ENCODE results near the gene HYI. TPM values are rescaled to one million over a fixed set of nuclear protein-coding genes. Genes with fewer than 3 reads are reported as not detected.

The HYI gene
- total RNA-seq, 2 experiments from 2014 or later: 10.8 to 13.5 TPM

DNA sequence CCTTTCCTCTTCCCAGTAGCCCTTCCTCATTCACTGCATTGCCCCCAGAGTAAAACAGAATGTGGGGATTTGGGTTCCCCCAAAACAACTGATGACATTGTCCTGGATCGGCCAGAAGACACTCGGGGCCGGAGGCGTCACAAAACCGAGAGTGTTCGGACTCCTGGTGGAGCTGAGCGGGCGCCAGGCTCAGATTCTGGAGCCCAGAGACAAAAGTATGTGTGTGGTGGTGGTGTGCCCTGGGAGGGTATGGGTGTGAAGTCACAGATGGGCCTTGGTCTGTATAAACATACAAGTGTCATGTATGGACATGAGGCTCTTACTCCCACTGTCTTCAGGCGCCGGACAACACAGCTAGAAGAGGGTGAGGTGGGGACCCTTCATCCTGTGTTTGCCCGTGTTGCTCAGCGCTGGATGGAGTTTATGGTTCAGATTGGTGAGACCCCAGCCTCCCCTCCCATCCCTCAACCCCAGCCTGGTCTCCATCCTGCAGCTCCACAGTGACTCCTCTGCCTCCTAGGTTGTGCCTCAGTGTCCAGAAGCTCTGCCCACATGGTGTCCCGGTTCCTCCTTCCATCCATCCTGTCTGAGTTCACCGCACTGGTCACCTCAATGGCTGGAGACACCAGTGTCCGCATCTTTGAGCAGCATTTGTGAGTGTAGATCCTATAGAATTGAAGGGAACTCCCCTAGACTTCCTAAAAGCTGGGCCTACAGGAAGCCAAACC lies 12.4 kb downstream of the HYI start:
- Mint-ChIP-seq H3K27ac (no peak overlapping the region), H3K9me3 (ENCODE audit: low read depth) (no peaks in the 10 kb centered on the region), H3K4me3 (no peak overlapping the region), H3K4me1 (no peaks in the 10 kb centered on the region), H3K27me3 (no peaks in the 10 kb centered on the region), H3K36me3 (ENCODE audit: low read depth) (peaks cover 34% of the 10 kb centered on the region)
- ChIA-PET CTCF (interaction anchor here (1.6 kb wide), 1 partner anchor 13 kb away, joined by 5 read pairs; no protein-coding TSS in a partner anchor), POLR2A (no interaction called here)
- ATAC-seq (no peak), DNase-seq (no peak)
- intact Hi-C loops (cut with DNase I, micrococcal nuclease): no loop called here

DNA sequence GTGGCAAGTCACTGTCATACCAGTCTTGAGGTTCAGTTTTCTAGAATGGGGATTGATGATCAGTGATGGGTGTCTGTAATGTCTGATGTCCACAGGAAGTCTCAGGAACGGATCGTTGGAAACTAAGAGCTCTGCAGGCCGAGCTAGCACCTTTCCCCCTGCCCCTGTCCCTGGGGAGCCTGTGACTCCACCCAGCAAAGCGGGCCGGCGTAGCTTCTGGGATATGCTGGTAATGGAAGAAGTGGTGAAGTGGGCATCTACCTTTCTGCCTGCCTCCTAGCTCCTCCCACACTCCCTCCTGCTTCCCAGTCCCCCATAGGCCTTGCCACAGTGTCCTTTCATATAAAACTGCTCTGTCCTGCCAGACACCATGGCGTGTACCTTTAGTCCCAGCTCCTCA lies 13.4 kb downstream of the HYI start:
- Mint-ChIP-seq H3K4me1 (no peaks in the 10 kb centered on the region), H3K9me3 (ENCODE audit: low read depth) (no peaks in the 10 kb centered on the region), H3K27ac (no peak overlapping the region), H3K36me3 (ENCODE audit: low read depth) (peaks cover 38% of the 10 kb centered on the region), H3K27me3 (no peaks in the 10 kb centered on the region), H3K4me3 (no peak overlapping the region)
- DNase-seq: no peak
- POLR2A ChIA-PET: no interaction called here
- intact Hi-C loops (cut with DNase I, micrococcal nuclease): no loop called here
- CTCF ChIA-PET: interaction anchor here (0.7 to 1.6 kb wide), 2 partner anchors 14 to 25 kb away, joined by 3 to 5 read pairs; no protein-coding TSS in a partner anchor
- ATAC-seq: no peak

DNA sequence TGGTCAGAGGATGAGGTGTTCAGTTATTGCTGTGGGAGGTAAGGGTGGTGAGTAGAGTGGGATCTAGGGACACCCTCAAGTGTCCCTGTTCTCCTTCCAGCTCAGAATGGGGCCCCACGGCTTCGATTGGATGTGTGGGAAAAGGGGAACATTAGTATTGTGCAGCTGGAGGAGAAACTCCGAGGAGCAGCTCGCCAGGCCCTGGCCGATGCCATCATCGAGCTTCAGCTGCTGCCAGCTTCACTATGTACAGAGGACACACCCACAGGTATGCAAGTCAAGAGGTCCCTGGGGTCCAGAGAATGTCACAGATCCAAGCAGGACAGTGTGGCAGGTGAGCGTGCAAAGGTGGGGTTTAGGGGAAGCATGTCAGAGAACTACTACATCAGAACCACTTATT lies 13.9 kb downstream of the HYI start:
- ChIA-PET CTCF (interaction anchor here (0.6 to 0.7 kb wide), 2 partner anchors 25 to 214 kb away, joined by 3 read pairs; no protein-coding TSS in a partner anchor), POLR2A (no interaction called here)
- intact Hi-C loops (cut with DNase I, micrococcal nuclease): no loop called here
- Mint-ChIP-seq H3K4me3 (no peak overlapping the region), H3K27me3 (no peaks in the 10 kb centered on the region), H3K27ac (no peak overlapping the region), H3K4me1 (no peaks in the 10 kb centered on the region), H3K36me3 (ENCODE audit: low read depth) (peaks cover 37% of the 10 kb centered on the region), H3K9me3 (ENCODE audit: low read depth) (no peaks in the 10 kb centered on the region)
- DNase-seq: no peak
- no peak for ATAC-seq

DNA sequence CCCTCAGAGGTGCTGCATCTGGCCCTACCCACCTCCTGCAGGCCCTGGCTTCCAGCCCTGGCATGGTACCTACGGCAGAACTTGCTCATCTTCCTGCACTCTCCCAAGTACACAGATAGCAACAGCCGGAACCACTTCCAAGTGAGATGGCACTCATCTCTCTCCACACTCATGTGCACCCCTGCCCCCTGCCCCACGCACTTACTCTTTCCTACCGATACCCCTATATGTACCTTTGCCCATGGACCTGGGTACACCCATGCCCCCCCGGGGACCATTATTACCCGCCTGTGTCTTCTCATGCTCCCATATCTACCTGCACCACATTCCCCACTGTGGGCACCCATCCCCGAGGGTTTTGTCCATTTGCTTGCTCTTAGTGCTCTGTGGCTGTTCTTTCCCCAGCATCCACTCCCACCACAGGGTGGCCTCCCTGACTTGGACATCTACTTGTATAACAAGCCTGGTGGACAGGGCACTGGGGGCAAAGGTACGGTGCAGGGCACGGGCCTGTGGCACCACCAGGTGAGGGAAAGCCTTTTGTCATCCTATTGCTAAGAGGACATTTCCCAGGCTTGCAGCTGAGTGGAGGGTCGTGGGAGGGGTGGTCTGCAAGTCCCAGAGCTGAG lies 14.7 kb downstream of the HYI start:
- ChIA-PET POLR2A (no interaction called here), CTCF (no interaction called here)
- DNase-seq (no peak), ATAC-seq (no peak)
- intact Hi-C loops (cut with DNase I, micrococcal nuclease): no loop called here
- H3K36me3 Mint-ChIP-seq (ENCODE audit: low read depth): peaks cover 35% of the 10 kb centered on the region
- H3K27ac Mint-ChIP-seq: no peak overlapping the region
- no peaks in the 10 kb centered on the region for H3K4me1 Mint-ChIP-seq
- no peaks in the 10 kb centered on the region for H3K9me3 Mint-ChIP-seq (ENCODE audit: low read depth)
- no peaks in the 10 kb centered on the region for H3K27me3 Mint-ChIP-seq
- H3K4me3 Mint-ChIP-seq: no peak overlapping the region

DNA sequence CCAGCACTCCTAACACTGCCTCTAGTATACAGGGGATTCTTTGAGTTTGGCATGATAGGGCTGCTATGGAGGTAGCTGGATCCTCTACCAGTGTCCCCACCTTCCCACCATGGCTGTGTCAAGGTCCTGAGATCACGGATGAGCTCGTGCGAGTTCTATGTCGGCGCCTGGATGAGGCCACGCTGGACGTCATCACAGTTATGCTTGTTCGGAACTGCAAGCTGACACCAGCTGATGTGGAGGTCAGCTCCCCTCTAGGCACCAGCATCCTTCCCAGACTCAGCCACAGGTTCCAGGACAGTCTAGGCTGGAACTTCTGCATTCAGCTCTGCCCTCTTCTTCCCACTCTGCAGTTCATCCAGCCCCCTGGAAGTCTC lies 15.2 kb downstream of the HYI start:
- no peak for DNase-seq
- ChIA-PET CTCF (interaction anchor here (1.0 kb wide), 1 partner anchor 16 kb away, joined by 7 read pairs; the partner anchor contains the start of gene HYI), POLR2A (no interaction called here)
- H3K9me3 Mint-ChIP-seq (ENCODE audit: low read depth): no peaks in the 10 kb centered on the region
- no peak overlapping the region for H3K27ac Mint-ChIP-seq
- ATAC-seq: no peak
- peaks cover 31% of the 10 kb centered on the region for H3K36me3 Mint-ChIP-seq (ENCODE audit: low read depth)
- intact Hi-C loops (cut with DNase I, micrococcal nuclease): no loop called here
- H3K27me3 Mint-ChIP-seq: no peaks in the 10 kb centered on the region
- H3K4me1 Mint-ChIP-seq: no peaks in the 10 kb centered on the region
- H3K4me3 Mint-ChIP-seq: no peak overlapping the region

DNA sequence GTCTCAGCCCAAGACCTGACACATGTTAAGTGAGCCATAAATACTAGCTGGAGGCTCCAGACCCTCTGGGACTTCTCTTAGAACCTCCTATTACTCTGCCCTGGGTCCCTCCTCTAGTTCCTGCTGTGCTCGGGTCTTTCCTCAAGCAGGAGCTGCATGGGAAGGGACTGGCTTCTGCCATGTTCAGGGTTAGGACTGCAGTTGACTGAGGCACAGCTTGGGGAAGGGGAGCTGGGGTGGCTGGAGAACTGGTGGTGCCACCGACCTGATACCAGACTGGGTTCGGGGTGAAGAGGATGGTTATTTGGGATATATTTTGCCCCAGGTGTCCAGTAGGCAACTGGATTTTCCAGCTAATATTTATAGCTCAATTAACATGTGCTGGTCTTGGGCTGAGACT lies 15.7 kb downstream of the HYI start:
- ATAC-seq (no peak), DNase-seq (peak; percentile 1)
- intact Hi-C loops (cut with DNase I, micrococcal nuclease): no loop called here
- H3K9me3 Mint-ChIP-seq (ENCODE audit: low read depth): no peaks in the 10 kb centered on the region
- CTCF ChIA-PET: interaction anchor here (1.0 kb wide), 1 partner anchor 17 kb away, joined by 7 read pairs; the partner anchor contains the start of gene HYI
- H3K4me3 Mint-ChIP-seq: no peak overlapping the region
- peaks cover 29% of the 10 kb centered on the region for H3K36me3 Mint-ChIP-seq (ENCODE audit: low read depth)
- H3K27ac Mint-ChIP-seq: no peak overlapping the region
- POLR2A ChIA-PET: no interaction called here
- no peaks in the 10 kb centered on the region for H3K27me3 Mint-ChIP-seq
- no peaks in the 10 kb centered on the region for H3K4me1 Mint-ChIP-seq

DNA sequence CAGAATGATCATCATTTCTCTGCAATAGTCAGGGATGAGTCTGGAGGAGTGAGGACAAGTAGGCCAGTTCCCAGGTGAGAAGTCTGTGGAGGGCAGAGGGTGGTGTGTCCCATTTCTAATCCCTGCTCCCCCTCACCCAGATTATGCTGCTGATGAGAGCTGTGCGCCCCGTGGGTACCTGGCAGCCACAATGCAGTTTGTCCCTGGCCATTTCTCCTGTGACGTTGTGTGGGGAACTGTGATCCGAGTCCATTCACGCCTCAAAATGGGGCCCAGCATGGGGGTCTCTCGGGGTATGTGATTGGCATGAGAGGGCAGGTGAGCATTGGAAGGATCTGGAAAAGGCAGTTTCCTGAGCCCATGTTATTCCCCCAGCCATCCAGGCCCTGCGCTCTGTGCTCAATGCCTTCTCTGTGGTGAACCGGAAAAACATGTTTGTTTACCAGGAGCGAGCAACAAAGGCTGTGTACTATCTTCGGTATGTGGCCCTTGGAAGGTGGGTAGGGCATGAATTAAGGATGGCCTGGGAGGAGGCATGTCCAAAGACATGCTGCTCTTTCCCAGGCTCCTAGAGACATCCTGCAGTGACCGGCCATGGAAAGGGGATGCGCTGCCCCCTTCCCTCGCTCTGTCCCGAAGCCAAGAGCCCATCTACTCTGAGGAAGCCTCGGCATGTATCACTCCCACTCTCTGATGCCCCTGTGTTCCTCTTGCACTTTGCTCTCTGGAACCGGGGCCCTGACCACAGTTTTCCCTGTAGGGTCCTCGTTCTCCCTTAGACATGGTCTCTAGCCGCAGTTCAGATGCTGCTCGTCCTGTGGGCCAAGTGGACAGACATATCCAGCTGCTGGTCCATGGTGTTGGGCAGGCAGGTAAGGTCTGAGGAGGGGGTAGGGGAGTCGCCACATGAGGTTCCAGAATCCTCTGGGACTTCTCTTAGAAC lies 16.4 kb downstream of the HYI start:
- H3K27ac Mint-ChIP-seq: no peak overlapping the region
- CTCF ChIA-PET: interaction anchor here (1.0 kb wide), 1 partner anchor 17 kb away, joined by 7 read pairs; the partner anchor contains the start of gene HYI
- peaks cover 28% of the 10 kb centered on the region for H3K36me3 Mint-ChIP-seq (ENCODE audit: low read depth)
- H3K9me3 Mint-ChIP-seq (ENCODE audit: low read depth): no peaks in the 10 kb centered on the region
- no peaks in the 10 kb centered on the region for H3K27me3 Mint-ChIP-seq
- POLR2A ChIA-PET: no interaction called here
- ATAC-seq (no peak), DNase-seq (peak; percentile 1)
- intact Hi-C loops (cut with DNase I, micrococcal nuclease): no loop called here
- no peak overlapping the region for H3K4me3 Mint-ChIP-seq
- no peaks in the 10 kb centered on the region for H3K4me1 Mint-ChIP-seq

DNA sequence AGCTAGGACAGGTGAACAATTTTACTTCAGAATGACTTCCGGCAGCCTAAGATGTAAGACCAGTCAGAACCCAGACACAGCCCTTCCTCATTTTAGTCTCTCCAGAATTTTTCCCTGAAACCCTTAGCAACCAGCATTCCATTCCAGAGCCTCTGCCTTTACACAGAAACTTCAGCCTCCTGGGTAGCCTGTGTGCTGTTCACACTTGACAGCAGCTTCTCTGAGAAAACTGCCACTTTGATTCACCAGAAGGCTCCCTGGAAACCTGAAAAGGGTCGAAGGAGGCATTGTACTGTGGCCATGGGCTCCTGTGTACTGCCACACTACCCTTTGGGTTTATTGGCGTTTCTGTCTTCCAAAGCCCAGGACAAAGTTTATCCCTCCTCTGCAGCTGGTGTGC lies 17.4 kb downstream of the HYI start:
- Mint-ChIP-seq H3K36me3 (ENCODE audit: low read depth) (peaks cover 31% of the 10 kb centered on the region), H3K27ac (no peak overlapping the region), H3K4me1 (no peaks in the 10 kb centered on the region), H3K9me3 (ENCODE audit: low read depth) (no peaks in the 10 kb centered on the region), H3K4me3 (no peak overlapping the region), H3K27me3 (no peaks in the 10 kb centered on the region)
- ATAC-seq: no peak
- intact Hi-C loops (cut with DNase I, micrococcal nuclease): no loop called here
- DNase-seq: peak; percentile 1
- ChIA-PET POLR2A (no interaction called here), CTCF (no interaction called here)

DNA sequence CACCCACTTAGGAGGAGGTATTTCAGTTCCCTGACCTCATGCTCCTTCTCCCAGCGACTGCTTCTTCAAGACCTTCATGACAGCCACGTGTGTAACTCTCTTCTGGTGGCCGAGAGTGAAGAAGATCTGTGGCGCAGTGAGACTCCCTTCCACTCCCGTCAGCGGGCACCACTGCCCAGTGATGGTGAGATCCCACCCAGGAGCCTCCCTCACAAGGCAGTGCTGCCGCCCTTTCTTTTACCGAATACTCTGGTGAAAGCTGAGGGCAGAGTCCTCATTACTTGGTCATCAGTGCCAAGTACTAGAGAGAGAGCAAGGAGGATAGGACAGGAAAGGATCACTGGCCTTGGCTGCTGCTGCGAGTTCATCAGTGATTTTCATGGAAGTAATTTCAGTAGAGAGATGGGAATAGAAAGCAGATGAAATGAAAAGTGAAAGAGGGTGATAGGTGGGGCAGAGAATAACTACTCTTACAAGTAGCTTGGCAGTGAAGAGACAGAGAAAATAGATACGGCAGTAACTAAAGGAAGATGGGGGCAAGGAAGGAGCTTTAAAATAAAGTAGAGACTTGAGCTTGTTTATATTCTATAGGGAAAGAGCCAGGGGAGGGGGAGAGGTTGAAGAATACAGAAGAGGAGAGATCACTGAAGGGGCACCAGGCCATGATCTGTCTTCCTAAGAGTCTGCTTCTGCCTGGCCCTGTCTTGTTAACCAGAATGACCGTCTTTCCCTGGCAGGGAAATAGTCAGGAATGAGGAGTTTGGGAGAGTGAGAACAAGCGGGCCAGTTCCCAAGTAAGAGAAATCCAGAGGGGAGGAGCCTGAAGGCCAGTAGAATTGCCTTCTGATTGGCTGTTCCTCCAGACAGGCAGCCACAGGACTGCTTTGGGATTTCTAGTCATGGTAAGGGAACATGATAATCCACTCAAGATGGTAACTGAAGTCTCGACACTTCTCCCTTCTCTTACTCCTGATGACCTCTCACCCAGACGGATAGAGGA lies 18.3 kb downstream of the HYI start:
- no peaks in the 10 kb centered on the region for H3K4me1 Mint-ChIP-seq
- intact Hi-C loops (cut with DNase I, micrococcal nuclease): no loop called here
- no peak overlapping the region for H3K27ac Mint-ChIP-seq
- DNase-seq (peak; percentile 2), ATAC-seq (no peak)
- no peaks in the 10 kb centered on the region for H3K27me3 Mint-ChIP-seq
- no peak overlapping the region for H3K4me3 Mint-ChIP-seq
- no peaks in the 10 kb centered on the region for H3K9me3 Mint-ChIP-seq (ENCODE audit: low read depth)
- H3K36me3 Mint-ChIP-seq (ENCODE audit: low read depth): peaks cover 30% of the 10 kb centered on the region
- POLR2A ChIA-PET: no interaction called here
- CTCF ChIA-PET: interaction anchor here (0.8 kb wide), 1 partner anchor 21 kb away, joined by 3 read pairs; no protein-coding TSS in a partner anchor

DNA sequence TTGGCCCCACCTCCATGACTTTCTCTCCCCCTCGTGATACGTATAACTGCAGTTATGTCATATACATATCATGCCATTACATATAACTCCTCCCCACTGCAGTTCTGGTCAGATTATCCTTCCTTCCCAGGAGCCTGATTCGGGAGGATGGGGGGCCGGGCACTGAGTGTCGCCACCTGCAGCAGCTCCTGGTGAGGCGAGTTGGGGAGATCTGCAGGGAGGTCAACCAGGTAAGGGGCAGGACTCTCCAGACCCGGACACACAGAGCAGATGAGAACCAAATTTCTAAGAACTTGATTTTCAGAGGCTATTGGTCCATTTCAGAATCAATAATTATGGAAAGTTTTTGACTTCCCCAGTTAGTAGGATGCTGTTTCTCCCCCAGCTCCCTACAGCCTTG lies 19.5 kb downstream of the HYI start:
- intact Hi-C loops (cut with DNase I, micrococcal nuclease): no loop called here
- no peaks in the 10 kb centered on the region for H3K27me3 Mint-ChIP-seq
- no peak overlapping the region for H3K4me3 Mint-ChIP-seq
- no peaks in the 10 kb centered on the region for H3K4me1 Mint-ChIP-seq
- peak; percentile 2 for DNase-seq
- peaks cover 27% of the 10 kb centered on the region for H3K36me3 Mint-ChIP-seq (ENCODE audit: low read depth)
- H3K9me3 Mint-ChIP-seq (ENCODE audit: low read depth): no peaks in the 10 kb centered on the region
- no peak overlapping the region for H3K27ac Mint-ChIP-seq
- ChIA-PET POLR2A (no interaction called here), CTCF (no interaction called here)
- no peak for ATAC-seq

DNA sequence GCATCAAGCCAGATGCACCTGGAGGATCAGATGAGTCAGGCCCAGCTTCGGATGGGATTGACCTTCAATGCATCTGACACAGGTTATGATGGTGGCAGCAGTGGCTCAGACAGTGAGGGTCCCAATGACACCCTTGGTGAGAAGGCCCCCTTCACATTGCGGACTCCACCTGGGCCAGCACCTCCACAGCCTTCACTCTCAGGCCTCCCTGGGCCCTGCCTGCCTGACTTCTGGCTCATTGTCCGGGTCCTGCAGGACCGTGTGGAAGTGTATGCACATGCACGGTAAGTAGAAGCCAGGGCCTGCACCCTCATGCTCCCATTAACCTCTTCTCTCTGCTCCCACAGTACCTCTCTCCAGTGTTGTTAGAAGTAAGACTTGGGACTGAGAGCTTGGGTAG lies 20.8 kb downstream of the HYI start:
- Mint-ChIP-seq H3K36me3 (ENCODE audit: low read depth) (peaks cover 20% of the 10 kb centered on the region), H3K4me3 (no peak overlapping the region), H3K9me3 (ENCODE audit: low read depth) (no peaks in the 10 kb centered on the region), H3K27me3 (no peaks in the 10 kb centered on the region), H3K27ac (no peak overlapping the region), H3K4me1 (no peaks in the 10 kb centered on the region)
- ATAC-seq: no peak
- intact Hi-C loops (cut with DNase I, micrococcal nuclease): no loop called here
- CTCF ChIA-PET: no interaction called here
- peak; percentile 1 for DNase-seq
- POLR2A ChIA-PET: no interaction called here

All from activated CD4-positive, alpha-beta T cell treated with anti-CD3 and anti-CD28 coated beads for 36 hours (primary cell).